Left ventricle myocardium inferior (tissue), 1 donor: ENCODE measurements around the gene POLR3B. TPM values are rescaled to one million over a fixed set of nuclear protein-coding genes. Genes with fewer than 3 reads are reported as not detected.
A peak's percentile ranks its signal among the peaks of the same experiment; 100 is the strongest.
"Not testable (repeated sequence)": the region's sequence is repeated elsewhere in the genome, so short reads cannot be mapped to it uniquely, and the experiment has no call there.

Experiments used
- DNase-seq: peaks from one replicate; pipeline ENCODE4 v3.0.0-alpha.2; 2020
- H3K27ac ChIP-seq: fragments of 200-600 bp; replicated peaks from 2 replicates; pipeline ENCODE4 v1.8.0; 2021
- H3K27me3 ChIP-seq: fragments of 200-600 bp; 2 replicates; pipeline ENCODE4 v1.8.0; 2021; ENCODE audit warnings: low read depth
- H3K36me3 ChIP-seq: fragments of 200-600 bp; 2 replicates; pipeline ENCODE4 v1.8.0; 2021
- H3K4me1 ChIP-seq: fragments of 200-600 bp; 2 replicates; pipeline ENCODE4 v1.8.0; 2021
- H3K4me3 ChIP-seq: fragments of 200-600 bp; 2 replicates; pipeline ENCODE4 v1.8.0; 2021; ENCODE audit warnings: mild to moderate bottlenecking, moderate library complexity
- H3K9me3 ChIP-seq: fragments of 200-600 bp; replicated peaks from 2 replicates; pipeline ENCODE4 v1.8.0; 2021
- CTCF ChIP-seq: fragments of 200-600 bp; IDR thresholded peaks from 2 replicates; pipeline ENCODE4 v1.8.0; 2021; ENCODE audit warnings: antibody characterized with exemption, mild to moderate bottlenecking, borderline replicate concordance
- intact Hi-C: fragments of 100-400 bp; cut with micrococcal nuclease; formaldehyde crosslinking; loops from one replicate; pipeline ENCODE4 v1.11.0; 2022
- total RNA-seq: library from RNA; stranded (reverse); fragmentation: NEBNext Ultra II Directional; extraction: Animal tissue kit (Norgen Biotek cat#: 25700); gene quantifications from one replicate; pipeline ENCODE4 v1.2.1, GENCODE V29; 2021
- donor health status: DM: no; HTN: yes; CAD: no; lungs with severe emphysema.

The POLR3B gene
- total RNA-seq, 1 donor from 2014 or later: 8.5 TPM

DNA sequence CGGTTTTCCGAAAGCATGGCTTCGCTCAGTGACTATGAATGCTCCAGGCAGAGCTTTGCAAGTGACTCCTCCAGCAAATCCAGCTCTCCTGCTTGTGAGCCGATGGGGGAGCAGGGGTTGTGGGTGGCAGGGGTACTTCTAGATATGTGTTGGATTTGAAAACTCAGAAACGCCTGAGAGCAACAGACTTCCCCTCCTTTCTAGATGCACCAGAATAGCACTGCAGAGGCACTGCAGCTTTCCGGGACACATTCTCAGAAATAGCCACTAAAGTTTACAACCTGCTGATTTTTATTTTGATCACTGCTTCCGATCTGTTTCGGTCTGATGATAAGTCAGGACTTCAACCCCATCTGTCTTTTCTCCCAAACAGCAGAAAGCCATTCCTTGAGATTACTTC, 46.4 kb upstream of the POLR3B start:
- no peak for TF ChIP-seq CTCF
- intact Hi-C loops: no loop called here
- no peak overlapping the region for H3K4me3 ChIP-seq
- DNase-seq: no peak
- no peaks in the 10 kb centered on the region for H3K27me3 ChIP-seq
- peaks cover 44% of the 10 kb centered on the region for H3K36me3 ChIP-seq
- peaks cover 77% of the 10 kb centered on the region for H3K4me1 ChIP-seq
- peak overlapping the region; percentile 98 for H3K27ac ChIP-seq
- no peaks in the 10 kb centered on the region for H3K9me3 ChIP-seq

DNA sequence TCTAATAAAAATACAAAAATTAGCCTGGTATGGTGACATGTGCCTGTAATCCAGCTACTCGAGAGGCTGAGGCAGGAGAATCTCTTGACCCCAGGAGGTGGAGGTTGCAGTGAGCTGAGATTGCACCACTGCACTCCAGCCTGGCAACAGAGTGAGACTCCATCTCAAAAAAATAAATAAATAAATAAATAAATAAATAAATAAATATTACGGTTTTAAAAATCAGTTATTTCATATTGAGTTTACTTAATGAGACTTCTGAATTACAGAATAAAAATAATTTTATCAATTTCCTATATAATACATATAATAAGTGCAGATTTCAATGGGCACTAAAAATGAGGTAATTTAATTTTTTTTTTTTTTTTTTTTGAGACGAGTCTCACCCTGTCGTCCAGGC, 44.1 kb upstream of the POLR3B start:
- peaks cover 59% of the 10 kb centered on the region for H3K36me3 ChIP-seq
- H3K4me3 ChIP-seq, intact Hi-C loops, H3K27me3 ChIP-seq, H3K27ac ChIP-seq, H3K9me3 ChIP-seq, DNase-seq: not testable (repeated sequence)
- H3K4me1 ChIP-seq: peaks cover 72% of the 10 kb centered on the region

DNA sequence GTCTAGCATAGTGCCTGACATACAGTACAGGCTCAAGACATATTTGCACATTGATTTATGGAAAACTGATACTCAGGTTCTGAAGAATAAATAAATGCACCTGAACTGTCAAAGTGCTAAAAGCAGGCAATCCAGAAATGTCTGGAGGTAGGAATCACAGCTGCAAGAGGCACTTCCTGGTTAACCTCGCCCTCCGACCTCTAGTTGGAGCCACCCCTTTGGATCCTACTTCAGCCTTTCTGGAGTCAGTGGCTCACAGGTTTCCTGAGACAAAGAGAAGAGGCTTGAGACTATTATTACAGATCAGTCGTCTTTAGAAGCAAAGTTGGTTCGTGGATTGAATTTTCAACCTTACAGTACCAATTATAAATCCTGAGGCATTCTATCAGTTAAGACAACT, 42.0 kb upstream of the POLR3B start:
- Histone ChIP-seq H3K27ac (peak overlapping the region; percentile 16), H3K9me3 (no peaks in the 10 kb centered on the region), H3K4me1 (peaks cover 65% of the 10 kb centered on the region), H3K4me3 (no peak overlapping the region), H3K36me3 (peaks cover 79% of the 10 kb centered on the region), H3K27me3 (no peaks in the 10 kb centered on the region)
- no peak for TF ChIP-seq CTCF
- intact Hi-C loops: no loop called here
- no peak for DNase-seq

- H3K4me1 ChIP-seq: peaks cover 67% of the 10 kb centered on the region
- no peak overlapping the region for H3K4me3 ChIP-seq
- TF ChIP-seq CTCF: no peak
- H3K27ac ChIP-seq: peak overlapping the region; percentile 69
- H3K36me3 ChIP-seq: peaks cover 93% of the 10 kb centered on the region
- no peaks in the 10 kb centered on the region for H3K27me3 ChIP-seq
- no peak for DNase-seq
- intact Hi-C loops: no loop called here
- H3K9me3 ChIP-seq: no peaks in the 10 kb centered on the region
These were observed 40.0 kb upstream of the POLR3B start for GRCh38 chr12:106317406-106318082.

- peak overlapping the region; percentile 1 for H3K4me3 ChIP-seq
- H3K36me3 ChIP-seq: peaks cover 95% of the 10 kb centered on the region
- TF ChIP-seq CTCF: no peak
- no peaks in the 10 kb centered on the region for H3K9me3 ChIP-seq
- DNase-seq: no peak
- H3K27ac ChIP-seq: peak overlapping the region; percentile 69
- intact Hi-C loops: no loop called here
- H3K4me1 ChIP-seq: peaks cover 65% of the 10 kb centered on the region
- H3K27me3 ChIP-seq: no peaks in the 10 kb centered on the region
These were observed 36.3 kb upstream of the POLR3B start for GRCh38 chr12:106321139-106321850.

- DNase-seq: no peak
- Histone ChIP-seq H3K4me1 (peaks cover 70% of the 10 kb centered on the region), H3K9me3 (no peaks in the 10 kb centered on the region), H3K4me3 (no peak overlapping the region), H3K27ac (no peak overlapping the region), H3K36me3 (peaks cover 92% of the 10 kb centered on the region), H3K27me3 (no peaks in the 10 kb centered on the region)
- TF ChIP-seq CTCF: no peak
- intact Hi-C loops: no loop called here
These were observed 34.0 kb upstream of the POLR3B start for GRCh38 chr12:106323537-106323936.
